CD14-positive monocyte (primary cell): ENCODE measurements around the gene LRTM2. TPM values are rescaled to one million over a fixed set of nuclear protein-coding genes. Genes with fewer than 3 reads are reported as not detected.

Experiments used
- DNase-seq, 3 donors: peaks; one replicate each; pipeline ENCODE4 v3.0.0-alpha.2; 2011 to 2022
- H2AFZ ChIP-seq: 2 replicates; pipeline ENCODE4 v1.6.0; 2012; ENCODE audit warnings: mild to moderate bottlenecking, low read depth, low read length, inconsistent platforms; ENCODE audit not compliant: insufficient read depth, poor library complexity, severe bottlenecking
- H3K27ac ChIP-seq, 2 donors: 1 replicate in 1 of 2; 2 replicates in 1 of 2; pipeline ENCODE4 v1.5.1; 2012 to 2013; ENCODE audit warnings: low read length in 2 of 2, control low read depth in 1 of 2, inconsistent platforms in 1 of 2, low read depth in 1 of 2, mild to moderate bottlenecking in 1 of 2
- H3K27me3 ChIP-seq, 2 donors: one replicate each; pipeline versions ENCODE4 v1.6.0 to v1.6.1; 2011 to 2013; ENCODE audit warnings: low read length in 2 of 2; ENCODE audit not compliant: control insufficient read depth in 2 of 2, insufficient read depth in 2 of 2
- H3K36me3 ChIP-seq, 2 donors: replicated peaks in 1 of 2; 1 replicate in 1 of 2; 2 replicates in 1 of 2; pipeline versions ENCODE4 v1.5.1 to v1.6.1; 2012 to 2013; ENCODE audit warnings: low read length in 2 of 2, control low read depth in 1 of 2, inconsistent platforms in 1 of 2, mild to moderate bottlenecking in 1 of 2; ENCODE audit not compliant: insufficient read depth in 2 of 2, control insufficient read depth in 1 of 2
- H3K4me1 ChIP-seq, 2 donors: 1 replicate in 1 of 2; 2 replicates in 1 of 2; pipeline versions ENCODE4 v1.5.1 to v1.6.1; 2012 to 2013; ENCODE audit warnings: low read length in 2 of 2, control low read depth in 1 of 2, inconsistent platforms in 1 of 2, mild to moderate bottlenecking in 1 of 2, moderate library complexity in 1 of 2; ENCODE audit not compliant: insufficient read depth in 2 of 2, control insufficient read depth in 1 of 2
- H3K4me2 ChIP-seq: replicated peaks from 2 replicates; pipeline ENCODE3; 2012; ENCODE audit warnings: low read length, moderate library complexity, mild to moderate bottlenecking; ENCODE audit not compliant: poor library complexity, severe bottlenecking; ENCODE audit errors: extremely low read depth
- H3K4me3 ChIP-seq, 3 experiments: fragments of 200-600 bp in 1 of 3; sonication (generic) in 1 of 3; replicated peaks in 1 of 3; 1 replicate in 2 of 3; 2 replicates in 1 of 3; pipeline ENCODE4 v1.5.1; 2011 to 2013; ENCODE audit warnings: low read length in 3 of 3, mild to moderate bottlenecking in 3 of 3, control low read depth in 2 of 3, low read depth in 2 of 3, inconsistent platforms in 1 of 3, moderate library complexity in 1 of 3
- H3K79me2 ChIP-seq: 2 replicates; pipeline ENCODE4 v1.6.0; 2012; ENCODE audit warnings: mild to moderate bottlenecking, control low read depth, inconsistent platforms, low read length, moderate library complexity; ENCODE audit not compliant: insufficient read depth
- H3K9ac ChIP-seq: 2 replicates; pipeline ENCODE4 v1.6.0; 2017; ENCODE audit warnings: low read length, mild to moderate bottlenecking; ENCODE audit not compliant: insufficient read depth, poor library complexity, severe bottlenecking
- H3K9me3 ChIP-seq, 2 donors: replicated peaks in 1 of 2; 1 replicate in 1 of 2; 2 replicates in 1 of 2; pipeline versions ENCODE4 v1.5.1 to v1.6.1; 2012 to 2013; ENCODE audit warnings: low read length in 2 of 2, control low read depth in 1 of 2; ENCODE audit not compliant: control insufficient read depth in 1 of 2, insufficient read depth in 1 of 2
- H4K20me1 ChIP-seq: 2 replicates; pipeline ENCODE4 v1.6.0; 2012; ENCODE audit warnings: mild to moderate bottlenecking, low read length, control low read depth, moderate library complexity; ENCODE audit not compliant: insufficient read depth
- H3K27ac Mint-ChIP-seq, 7 donors: one replicate each; pipeline ENCODE4 v1.8.0; 2020; ENCODE audit warnings: mild to moderate bottlenecking in 7 of 7, mixed read lengths in 7 of 7, moderate library complexity in 6 of 7, inconsistent platforms in 2 of 7
- H3K27me3 Mint-ChIP-seq, 3 donors: one replicate each; pipeline ENCODE4 v1.8.0; 2021 to 2022; ENCODE audit warnings: low read depth in 3 of 3, mild to moderate bottlenecking in 3 of 3, mixed read lengths in 3 of 3, moderate library complexity in 3 of 3, inconsistent platforms in 1 of 3
- H3K36me3 Mint-ChIP-seq, 2 donors: one replicate each; pipeline ENCODE4 v1.8.0; 2020; ENCODE audit warnings: mixed read lengths in 2 of 2, inconsistent platforms in 1 of 2, mild to moderate bottlenecking in 1 of 2
- H3K4me1 Mint-ChIP-seq: one replicate; pipeline ENCODE4 v1.8.0; 2020; ENCODE audit warnings: mild to moderate bottlenecking, mixed read lengths
- H3K4me3 Mint-ChIP-seq, 2 donors: one replicate each; pipeline ENCODE4 v1.8.0; 2020; ENCODE audit warnings: mild to moderate bottlenecking in 2 of 2, mixed read lengths in 2 of 2, moderate library complexity in 1 of 2
- H3K9me3 Mint-ChIP-seq, 7 donors: one replicate each; pipeline ENCODE4 v1.8.0; 2020 to 2022; ENCODE audit warnings: mixed read lengths in 7 of 7, mild to moderate bottlenecking in 6 of 7, moderate library complexity in 6 of 7, inconsistent platforms in 2 of 7
- WGBS: methylation state at CpG from one replicate; pipeline ENCODE4 v1.1.5; 2013; ENCODE audit warnings: missing lambda C conversion rate; ENCODE audit not compliant: insufficient coverage; 5-methylcytosine and 5-hydroxymethylcytosine counted together
- intact Hi-C, 2 donors: fragments of 100-400 bp; cut with micrococcal nuclease; formaldehyde crosslinking; loops; one replicate each; pipeline versions ENCODE4 v1.15.0 to v1.15.1; 2023
- polyA plus RNA-seq, 3 donors: library from polyadenylated mRNA; depleted of rRNA in 1 of 3; unstranded in 2 of 3; stranded (reverse) in 1 of 3; fragments of 300-500 nt in 2 of 3; fragments of >200 nt in 1 of 3; fragmentation: Illumina TruSeq in 2 of 3; gene quantifications; 1 replicate in 2 of 3; 2 replicates in 1 of 3; pipeline ENCODE4 v1.2.3, GENCODE V29; 2012 to 2021
- TF ChIP-seq, protein P1 (sequence below): fragments of 200-600 bp; IDR thresholded peaks from one replicate; pipeline ENCODE4 v1.8.0; 2022; ENCODE audit warnings: antibody characterized with exemption, mild to moderate bottlenecking

The LRTM2 gene
- polyA plus RNA-seq, 3 donors: not detected

DNA sequence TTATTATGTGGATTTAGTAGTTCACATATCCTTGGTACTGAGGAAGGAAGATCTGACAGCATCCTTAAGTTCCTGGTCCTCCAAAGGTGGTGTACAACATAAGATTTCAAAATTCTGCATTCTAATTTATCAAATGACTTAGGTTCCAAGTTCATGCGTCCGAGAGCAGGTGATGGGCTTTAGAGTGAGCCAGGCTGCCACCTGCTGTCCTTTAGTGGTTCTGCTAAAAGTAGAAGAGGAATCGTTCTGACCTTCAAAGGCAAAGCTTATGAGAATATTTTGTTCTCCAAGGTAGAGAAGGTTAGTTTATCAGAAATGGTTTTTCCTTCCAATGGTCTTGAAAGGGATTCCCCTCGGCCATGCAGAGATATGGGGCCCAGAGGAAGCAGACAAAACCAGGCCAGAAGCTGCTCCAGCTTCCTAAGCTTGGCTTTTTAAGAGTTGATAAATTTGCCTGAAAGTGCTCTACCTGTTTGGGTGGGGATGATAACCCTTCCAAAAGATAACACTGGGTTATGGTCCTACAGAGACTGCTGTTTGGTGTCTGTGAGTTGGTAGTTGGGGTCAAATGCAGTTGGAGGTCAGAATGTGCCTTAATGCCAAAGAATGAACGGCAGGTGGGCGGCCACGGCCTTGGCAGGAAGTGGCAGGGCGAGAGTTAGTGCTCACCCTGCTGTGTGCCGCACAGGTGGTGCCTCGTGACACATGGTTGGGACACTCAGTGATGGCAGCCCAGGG is 29.1 kb upstream of the LRTM2 start:
- Mint-ChIP-seq H3K4me3 (no peak overlapping the region), H3K27me3 (no peaks in the 10 kb centered on the region), H3K4me1 (peaks cover 21% of the 10 kb centered on the region), H3K27ac (peak overlapping the region in 2 of 7 donors; percentile 31 to 61), H3K36me3 (peaks cover 14 to 23% of the 10 kb centered on the region in 2 donors), H3K9me3 (no peaks in the 10 kb centered on the region)
- no peak overlapping the region for H3K4me2 ChIP-seq
- peaks cover 7 to 9% of the 10 kb centered on the region in 2 donors for H3K4me1 ChIP-seq
- WGBS: 42% methylated on average over 6 of the region's 10 CpGs
- peaks cover 2% of the 10 kb centered on the region for H3K79me2 ChIP-seq
- TF ChIP-seq, protein P1, sequence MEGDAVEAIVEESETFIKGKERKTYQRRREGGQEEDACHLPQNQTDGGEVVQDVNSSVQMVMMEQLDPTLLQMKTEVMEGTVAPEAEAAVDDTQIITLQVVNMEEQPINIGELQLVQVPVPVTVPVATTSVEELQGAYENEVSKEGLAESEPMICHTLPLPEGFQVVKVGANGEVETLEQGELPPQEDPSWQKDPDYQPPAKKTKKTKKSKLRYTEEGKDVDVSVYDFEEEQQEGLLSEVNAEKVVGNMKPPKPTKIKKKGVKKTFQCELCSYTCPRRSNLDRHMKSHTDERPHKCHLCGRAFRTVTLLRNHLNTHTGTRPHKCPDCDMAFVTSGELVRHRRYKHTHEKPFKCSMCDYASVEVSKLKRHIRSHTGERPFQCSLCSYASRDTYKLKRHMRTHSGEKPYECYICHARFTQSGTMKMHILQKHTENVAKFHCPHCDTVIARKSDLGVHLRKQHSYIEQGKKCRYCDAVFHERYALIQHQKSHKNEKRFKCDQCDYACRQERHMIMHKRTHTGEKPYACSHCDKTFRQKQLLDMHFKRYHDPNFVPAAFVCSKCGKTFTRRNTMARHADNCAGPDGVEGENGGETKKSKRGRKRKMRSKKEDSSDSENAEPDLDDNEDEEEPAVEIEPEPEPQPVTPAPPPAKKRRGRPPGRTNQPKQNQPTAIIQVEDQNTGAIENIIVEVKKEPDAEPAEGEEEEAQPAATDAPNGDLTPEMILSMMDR: peak; percentile 88
- H4K20me1 ChIP-seq: no peaks in the 10 kb centered on the region
- H3K9me3 ChIP-seq: no peaks in the 10 kb centered on the region
- no peaks in the 10 kb centered on the region for H3K27me3 ChIP-seq
- peak; percentile 56 to 67 (median 66) for DNase-seq
- H3K36me3 ChIP-seq: peaks cover 16 to 27% of the 10 kb centered on the region in 2 donors
- H3K4me3 ChIP-seq: no peak overlapping the region
- H3K27ac ChIP-seq: no peak overlapping the region
- no peak overlapping the region for H2AFZ ChIP-seq
- intact Hi-C loops: loop anchor here in 1 of 2 donors (1.0 kb wide), 1 partner anchor 138 kb away; no protein-coding TSS in a partner anchor
- H3K9ac ChIP-seq: no peak overlapping the region

GRCh38 chr12:1792406-1792805 is 28.0 kb upstream of the LRTM2 start:
- no peak overlapping the region for H2AFZ ChIP-seq
- Mint-ChIP-seq H3K27me3 (no peaks in the 10 kb centered on the region), H3K4me1 (peaks cover 23% of the 10 kb centered on the region)

More at GRCh38 chr12:1792406-1792805, 28.0 kb upstream of the LRTM2 start:
- Histone ChIP-seq H3K27me3 (no peaks in the 10 kb centered on the region), H3K4me2 (no peak overlapping the region), H4K20me1 (no peaks in the 10 kb centered on the region), H3K4me1 (peaks cover 12 to 20% of the 10 kb centered on the region in 2 donors), H3K9ac (no peak overlapping the region), H3K79me2 (peaks cover 9% of the 10 kb centered on the region), H3K9me3 (no peaks in the 10 kb centered on the region), H3K27ac (no peak overlapping the region), H3K4me3 (no peak overlapping the region), H3K36me3 (peaks cover 6 to 16% of the 10 kb centered on the region in 2 donors)
- no peak for DNase-seq
- Mint-ChIP-seq H3K36me3 (peaks cover 5 to 13% of the 10 kb centered on the region in 2 donors), H3K9me3 (no peaks in the 10 kb centered on the region), H3K27ac (no peak overlapping the region), H3K4me3 (no peak overlapping the region)
- TF ChIP-seq, protein P1: no peak
- no CpG with 5 or more reads among the region's 6 CpGs for WGBS
- intact Hi-C loops: loop anchor here in 1 of 2 donors (1.0 kb wide), 1 partner anchor 138 kb away; no protein-coding TSS in a partner anchor
